SK-N-SH treated with all-trans-retinoic acid at 6 μM for 48 hours (cell line): Measurements from ENCODE around the gene CLEC5A.

Source experiments
- ARNTL ChIP-seq: fragments of 450-650 bp; formaldehyde crosslinking; IDR thresholded peaks from 2 replicates; pipeline ENCODE4 v1.5.0; 2020; ENCODE audit warnings: low read depth, mild to moderate bottlenecking, moderate library complexity, borderline replicate concordance
- BACH2 ChIP-seq: fragments of 250-450 bp; sonication (Bioruptor Pico); IDR thresholded peaks from 2 replicates; pipeline ENCODE4 v1.9.0; 2021; ENCODE audit warnings: mild to moderate bottlenecking, borderline replicate concordance
- CSDC2 ChIP-seq: fragments of 250-450 bp; sonication (Bioruptor Pico); IDR thresholded peaks from 2 replicates; pipeline ENCODE4 v1.5.0; 2020; ENCODE audit warnings: mild to moderate bottlenecking, moderate library complexity
- ISL1 ChIP-seq: fragments of 250-450 bp; sonication (Bioruptor Pico); IDR thresholded peaks from 2 replicates; pipeline ENCODE4 v2.1.2; 2022; ENCODE audit warnings: mild to moderate bottlenecking, moderate library complexity
- PATZ1 ChIP-seq: fragments of 250-450 bp; sonication (Bioruptor Pico); IDR thresholded peaks from 2 replicates; pipeline ENCODE4 v1.8.0; 2020; ENCODE audit warnings: mild to moderate bottlenecking, moderate library complexity, borderline replicate concordance
- PPARA ChIP-seq: fragments of 250-450 bp; sonication (Bioruptor Pico); IDR thresholded peaks from 2 replicates; pipeline ENCODE4 v1.5.0; 2020; ENCODE audit warnings: mild to moderate bottlenecking, borderline replicate concordance
- RARB ChIP-seq: fragments of 250-450 bp; sonication (Bioruptor Pico); IDR thresholded peaks from 2 replicates; pipeline ENCODE4 v1.8.0; 2021; ENCODE audit warnings: mild to moderate bottlenecking, moderate library complexity
- SNAI2 ChIP-seq: fragments of 250-450 bp; sonication (Bioruptor Pico); IDR thresholded peaks from 2 replicates; pipeline ENCODE4 v1.5.0; 2020; ENCODE audit warnings: mild to moderate bottlenecking, moderate library complexity
- TOX ChIP-seq: fragments of 250-450 bp; sonication (Bioruptor Pico); IDR thresholded peaks from 2 replicates; pipeline ENCODE4 v1.8.0; 2021; ENCODE audit warnings: mild to moderate bottlenecking, moderate library complexity, borderline replicate concordance
- ZC3H10 ChIP-seq: fragments of 250-450 bp; sonication (Bioruptor Pico); IDR thresholded peaks from 2 replicates; pipeline ENCODE4 v1.5.1; 2021; ENCODE audit warnings: mild to moderate bottlenecking, moderate library complexity
- ZFP3 ChIP-seq: fragments of 250-450 bp; sonication (Bioruptor Pico); IDR thresholded peaks from 2 replicates; pipeline ENCODE4 v1.5.0; 2020; ENCODE audit warnings: mild to moderate bottlenecking, moderate library complexity
- ZFP30 ChIP-seq: fragments of 450-650 bp; formaldehyde crosslinking; IDR thresholded peaks from 2 replicates; pipeline ENCODE4 v1.5.0; 2022; ENCODE audit warnings: mild to moderate bottlenecking, moderate library complexity
- ZNF8 ChIP-seq: fragments of 450-650 bp; formaldehyde crosslinking; IDR thresholded peaks from 2 replicates; pipeline ENCODE4 v1.5.0; 2020; ENCODE audit warnings: mild to moderate bottlenecking, moderate library complexity

- no peak for TF ChIP-seq ZNF8 (CRISPR knock-in tag)
- no peak for TF ChIP-seq ARNTL
- no peak for TF ChIP-seq ISL1 (CRISPR knock-in tag)
- TF ChIP-seq ZFP30 = no peak
- no peak for TF ChIP-seq PPARA (CRISPR knock-in tag)
- no peak for TF ChIP-seq PATZ1 (CRISPR knock-in tag)
- TF ChIP-seq CSDC2 (CRISPR knock-in tag) = no peak
- no peak for TF ChIP-seq ZFP3 (CRISPR knock-in tag)
- no peak for TF ChIP-seq TOX
- no peak for TF ChIP-seq RARB (CRISPR knock-in tag)
- no peak for TF ChIP-seq SNAI2 (CRISPR knock-in tag)
- TF ChIP-seq BACH2 (CRISPR knock-in tag) = no peak
- no peak for TF ChIP-seq ZC3H10
Observed at GRCh38 chr7:141943846-141944245, 2.9 kb downstream of the CLEC5A start.
